DOHH2 (cell line): ENCODE measurements around the gene CEACAM4.
"Not testable (repeated sequence)": the region's sequence is repeated elsewhere in the genome, so short reads cannot be mapped to it uniquely, and the experiment has no call there.

ENCODE experiments used
- H3F3A ChIP-seq: fragments of 200-600 bp; sonication (generic), shearing (Covaris generic); 2 replicates; pipeline ENCODE4 v1.6.0; 2016; ENCODE audit warnings: antibody characterized with exemption, mild to moderate bottlenecking; ENCODE audit not compliant: control insufficient read depth, insufficient read depth
- H3K27ac ChIP-seq: fragments of 200-600 bp; sonication (generic); 2 replicates; pipeline ENCODE4 v1.5.1; 2014; ENCODE audit warnings: low read depth, mild to moderate bottlenecking, low read length, moderate library complexity
- H3K27me3 ChIP-seq: fragments of 200-600 bp; sonication (generic); 2 replicates; pipeline ENCODE4 v1.6.1; 2014; ENCODE audit warnings: mild to moderate bottlenecking, low read length, mixed read lengths; ENCODE audit not compliant: control insufficient read depth
- H3K36me3 ChIP-seq: fragments of 200-600 bp; sonication (generic); 2 replicates; pipeline ENCODE4 v1.6.1; 2014; ENCODE audit warnings: mild to moderate bottlenecking, low read length, moderate library complexity, mixed read lengths; ENCODE audit not compliant: control insufficient read depth
- H3K4me1 ChIP-seq: fragments of 200-600 bp; sonication (generic); 2 replicates; pipeline ENCODE4 v1.6.1; 2014; ENCODE audit warnings: mild to moderate bottlenecking, low read length, mixed read lengths; ENCODE audit not compliant: control insufficient read depth
- H3K4me2 ChIP-seq: fragments of 200-600 bp; sonication (generic); 2 replicates; pipeline ENCODE4 v1.6.0; 2014; ENCODE audit warnings: mild to moderate bottlenecking, low read length, moderate library complexity
- H3K4me3 ChIP-seq: fragments of 200-600 bp; sonication (generic); 2 replicates; pipeline ENCODE4 v1.5.1; 2014; ENCODE audit warnings: mild to moderate bottlenecking, low read length, mixed read lengths
- H3K79me2 ChIP-seq: fragments of 200-600 bp; sonication (generic); 2 replicates; pipeline ENCODE4 v1.6.1; 2014; ENCODE audit warnings: mild to moderate bottlenecking, low read length, mixed read lengths; ENCODE audit not compliant: control insufficient read depth
- H3K9me2 ChIP-seq: fragments of 200-600 bp; sonication (generic); replicated peaks from 2 replicates; pipeline ENCODE4 v1.6.1; 2014; ENCODE audit warnings: mild to moderate bottlenecking, low read length, mixed read lengths; ENCODE audit not compliant: control insufficient read depth
- H3K9me3 ChIP-seq: fragments of 200-600 bp; sonication (generic); 2 replicates; pipeline ENCODE4 v1.6.1; 2014; ENCODE audit warnings: antibody characterized with exemption, low read length, mixed read lengths; ENCODE audit not compliant: control insufficient read depth, insufficient read depth
- H4K20me1 ChIP-seq: fragments of 200-600 bp; sonication (generic); 2 replicates; pipeline ENCODE4 v1.6.0; 2014; ENCODE audit warnings: low read depth, mild to moderate bottlenecking, antibody characterized with exemption, low read length, moderate library complexity; ENCODE audit not compliant: control insufficient read depth, insufficient read depth
- CTCF ChIP-seq: fragments of 200-600 bp; sonication (generic); IDR thresholded peaks from one replicate; pipeline ENCODE4 v1.5.1; 2014; ENCODE audit warnings: antibody characterized with exemption, mild to moderate bottlenecking, low read depth, low read length; ENCODE audit not compliant: poor library complexity, severe bottlenecking
- EZH2phosphoT487 ChIP-seq: fragments of 200-600 bp; sonication (generic); IDR thresholded peaks from 2 replicates; pipeline ENCODE4 v1.6.1; 2017; ENCODE audit warnings: borderline replicate concordance, mild to moderate bottlenecking, antibody characterized with exemption, low read length, moderate library complexity, mixed read lengths

CEACAM4 gene

GRCh38 chr19:41668315-41668714, 41.4 kb upstream of the CEACAM4 start:
- Histone ChIP-seq H3K9me2 (no peaks in the 10 kb centered on the region), H3K27me3 (peaks cover 12% of the 10 kb centered on the region), H3K4me1 (peaks cover 15% of the 10 kb centered on the region), H3F3A (no peaks in the 10 kb centered on the region), H3K27ac (no peak overlapping the region), H4K20me1 (no peaks in the 10 kb centered on the region), H3K4me3 (no peak overlapping the region), H3K9me3 (peaks cover 17% of the 10 kb centered on the region), H3K79me2 (no peaks in the 10 kb centered on the region), H3K36me3 (no peaks in the 10 kb centered on the region), H3K4me2 (no peak overlapping the region)
- TF ChIP-seq CTCF (no peak), EZH2phosphoT487 (no peak)

- no peaks in the 10 kb centered on the region for H3K9me2 ChIP-seq
- no peaks in the 10 kb centered on the region for H3K4me1 ChIP-seq
- H3K79me2 ChIP-seq: no peaks in the 10 kb centered on the region
- H3K9me3 ChIP-seq: peaks cover 10% of the 10 kb centered on the region
- H3K4me3 ChIP-seq: no peak overlapping the region
- no peak overlapping the region for H3K4me2 ChIP-seq
- TF ChIP-seq EZH2phosphoT487: no peak
- no peak for TF ChIP-seq CTCF
- H3K36me3 ChIP-seq: no peaks in the 10 kb centered on the region
- H4K20me1 ChIP-seq: no peaks in the 10 kb centered on the region
- no peak overlapping the region for H3K27ac ChIP-seq
- peaks cover 12% of the 10 kb centered on the region for H3K27me3 ChIP-seq
- H3F3A ChIP-seq: no peaks in the 10 kb centered on the region
Observed at GRCh38 chr19:41666075-41666474, 39.2 kb upstream of the CEACAM4 start.

GRCh38 chr19:41657157-41657556, 30.3 kb upstream of the CEACAM4 start:
- no peaks in the 10 kb centered on the region for H3K79me2 ChIP-seq
- peaks cover 47% of the 10 kb centered on the region for H3K27me3 ChIP-seq
- no peaks in the 10 kb centered on the region for H3K9me3 ChIP-seq
- H3K36me3 ChIP-seq: no peaks in the 10 kb centered on the region
- H3K9me2 ChIP-seq: no peaks in the 10 kb centered on the region
- no peak overlapping the region for H3K4me3 ChIP-seq
- H4K20me1 ChIP-seq: no peaks in the 10 kb centered on the region
- H3F3A ChIP-seq: no peaks in the 10 kb centered on the region
- TF ChIP-seq CTCF (no peak), EZH2phosphoT487 (no peak)
- H3K4me1 ChIP-seq: no peaks in the 10 kb centered on the region
- no peak overlapping the region for H3K4me2 ChIP-seq
- no peak overlapping the region for H3K27ac ChIP-seq

- H3K4me2 ChIP-seq, H4K20me1 ChIP-seq, H3F3A ChIP-seq, H3K36me3 ChIP-seq, H3K27ac ChIP-seq, H3K9me3 ChIP-seq, H3K9me2 ChIP-seq, H3K4me3 ChIP-seq, H3K79me2 ChIP-seq, H3K4me1 ChIP-seq: not testable (repeated sequence)
- peaks cover 50% of the 10 kb centered on the region for H3K27me3 ChIP-seq
Observed at GRCh38 chr19:41656756-41657155, 29.9 kb upstream of the CEACAM4 start.
